GM18505 (cell line): ENCODE data around the gene CDH23.
"Not testable (repeated sequence)": the region's sequence is repeated elsewhere in the genome, so short reads cannot be mapped to it uniquely, and the experiment has no call there.

Experiments used
- ATAC-seq: cut with Tn5 transposase; IDR thresholded peaks from one replicate; pipeline ENCODE4 v1.9.1; 2021; ENCODE audit not compliant: unreplicated experiment
- POLR2A ChIP-seq: IDR thresholded peaks from 4 replicates; pipeline ENCODE4 v1.6.1; 2011; ENCODE audit warnings: borderline replicate concordance; ENCODE audit not compliant: insufficient read depth, insufficient read length; ENCODE audit errors: extremely low read depth

CDH23 gene

DNA sequence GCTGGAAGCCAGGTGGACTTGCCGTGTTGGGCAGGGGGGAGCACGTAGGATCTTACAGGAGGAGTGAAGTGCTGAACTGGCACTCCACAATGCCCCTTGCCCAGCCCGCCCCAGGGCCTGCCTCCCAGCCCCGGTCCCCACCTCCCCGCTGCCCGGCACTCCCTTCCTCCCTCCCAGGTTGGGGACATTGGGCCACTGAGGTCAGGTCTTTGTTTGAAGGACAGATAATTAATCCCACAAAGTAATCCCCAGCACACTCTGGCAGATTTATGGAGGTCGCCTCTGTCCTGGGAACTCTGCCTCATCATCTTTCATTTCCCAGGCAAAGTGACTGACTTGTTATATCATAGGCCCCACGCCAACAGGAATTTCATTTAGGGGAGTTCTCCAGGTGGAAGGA is 200.0 kb downstream of the CDH23 start:
- no peak for ATAC-seq
- TF ChIP-seq POLR2A = no peak

DNA sequence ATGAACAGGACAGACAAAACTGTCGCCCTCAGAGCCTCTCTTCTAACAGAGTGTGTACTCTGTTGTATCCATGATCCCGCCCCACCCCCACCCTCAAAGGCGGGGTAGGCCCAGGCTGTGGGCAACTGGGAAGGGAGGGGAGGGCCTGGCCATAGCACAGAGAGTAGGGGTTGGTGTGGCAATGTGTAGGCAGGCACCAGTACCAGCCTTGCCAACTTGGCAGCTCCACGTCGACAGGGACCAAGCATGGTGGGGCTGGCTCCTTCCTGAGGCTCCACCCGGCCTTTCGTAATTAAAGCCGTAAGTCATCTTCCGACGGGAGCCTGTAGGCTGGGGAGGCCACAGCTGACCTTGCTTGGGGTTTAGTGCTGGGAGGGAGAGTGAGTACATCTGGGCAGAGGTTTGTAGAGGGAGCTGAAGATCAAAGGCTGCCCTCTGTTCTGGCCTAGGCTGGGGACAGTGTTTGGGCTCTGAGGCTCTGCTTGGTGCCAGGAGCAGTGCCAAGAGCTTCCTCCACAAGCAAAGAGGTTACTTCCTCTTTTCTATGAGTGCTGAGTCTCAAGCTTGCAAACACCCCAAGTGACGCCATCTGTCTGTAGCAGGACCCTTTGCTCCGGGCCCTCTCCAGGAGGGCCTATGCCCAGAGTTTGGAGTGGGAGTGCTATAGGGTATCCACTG is 201.2 kb downstream of the CDH23 start:
- TF ChIP-seq POLR2A = no peak
- no peak for ATAC-seq

DNA sequence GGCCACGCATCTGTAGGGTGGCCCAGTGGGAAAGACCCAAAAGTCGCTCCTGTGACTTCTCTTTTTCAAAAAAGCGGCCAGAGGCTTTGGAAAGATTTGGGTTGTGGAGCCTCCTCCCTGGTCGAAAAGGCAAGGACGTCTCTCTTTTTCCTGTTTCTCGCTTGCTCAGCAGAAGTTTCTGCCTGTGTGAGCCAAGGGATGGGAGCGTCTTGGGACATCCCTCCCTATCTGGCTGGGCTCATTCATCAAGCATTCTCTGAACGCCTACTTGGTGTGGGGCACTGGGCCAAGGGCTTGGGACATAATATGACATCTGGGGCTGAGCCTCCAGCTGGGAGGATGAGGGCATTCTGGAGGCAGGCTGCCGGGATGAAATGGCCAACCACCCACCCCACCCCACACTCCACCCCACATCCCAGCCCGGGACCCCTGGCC is 201.9 kb downstream of the CDH23 start:
- no peak for ATAC-seq

DNA sequence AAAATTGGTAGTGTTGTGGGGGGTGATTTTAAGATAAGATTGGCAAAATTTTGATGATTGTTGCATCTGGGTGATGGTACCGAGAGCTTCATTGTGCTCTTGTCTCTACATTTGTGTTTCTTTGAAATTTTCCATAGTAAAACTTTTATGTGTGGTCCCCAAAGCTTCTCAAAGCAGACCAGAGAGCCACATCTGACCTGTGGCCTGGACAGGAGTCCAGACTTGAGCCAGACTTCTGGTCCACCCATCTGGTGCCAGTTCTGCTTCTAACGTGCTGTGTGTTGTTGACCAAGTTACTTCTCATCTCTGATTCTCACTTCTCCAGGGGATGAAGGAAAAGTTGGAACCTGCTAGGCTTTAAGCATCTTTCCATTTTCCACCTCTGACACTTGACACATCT is 202.8 kb downstream of the CDH23 start:
- no peak for ATAC-seq

More for the DNA sequence above, 201.9 kb downstream of the CDH23 start:
- TF ChIP-seq POLR2A = no peak

DNA sequence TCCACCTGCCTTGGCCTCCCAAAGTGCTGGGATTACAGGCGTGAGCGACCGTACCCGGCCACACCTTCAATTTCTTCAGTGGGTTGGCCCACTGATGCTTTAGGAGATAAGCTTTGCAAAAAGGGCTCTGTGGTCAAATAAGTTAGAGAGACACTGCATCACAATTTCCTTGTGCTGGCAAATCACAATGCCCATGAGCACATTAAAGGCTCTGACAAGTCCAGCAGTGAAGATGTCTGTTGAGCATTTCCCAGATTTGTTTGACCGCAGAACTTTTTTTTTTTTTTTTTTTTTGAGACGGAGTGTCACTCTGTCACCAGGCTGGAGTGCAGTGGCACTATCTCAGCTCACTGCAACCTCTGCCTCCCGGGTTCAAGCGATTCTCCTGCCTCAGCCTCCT is 203.5 kb downstream of the CDH23 start:
- ATAC-seq = not testable (repeated sequence)

More for the DNA sequence above, 202.8 kb downstream of the CDH23 start:
- TF ChIP-seq POLR2A = no peak

DNA sequence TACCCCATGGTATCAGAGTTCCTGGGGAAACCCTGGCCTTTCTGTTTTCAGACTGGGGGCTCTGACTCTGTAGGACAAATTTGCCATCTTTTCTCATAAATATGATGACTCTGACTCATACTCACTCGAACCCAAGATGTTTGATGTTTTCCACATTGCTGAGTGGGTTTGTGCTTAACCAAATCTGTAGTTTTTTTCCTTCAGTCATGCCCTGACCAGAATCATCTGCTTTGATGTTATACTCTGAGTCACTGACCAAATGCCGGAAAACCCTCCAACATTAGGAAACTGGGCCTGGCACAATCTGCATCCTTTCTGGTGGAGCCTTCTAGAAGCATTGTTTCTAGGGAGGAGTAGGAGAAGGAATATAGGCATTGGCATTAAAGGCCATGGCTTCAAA is 204.1 kb downstream of the CDH23 start:
- ATAC-seq = no peak
- TF ChIP-seq POLR2A = no peak

DNA sequence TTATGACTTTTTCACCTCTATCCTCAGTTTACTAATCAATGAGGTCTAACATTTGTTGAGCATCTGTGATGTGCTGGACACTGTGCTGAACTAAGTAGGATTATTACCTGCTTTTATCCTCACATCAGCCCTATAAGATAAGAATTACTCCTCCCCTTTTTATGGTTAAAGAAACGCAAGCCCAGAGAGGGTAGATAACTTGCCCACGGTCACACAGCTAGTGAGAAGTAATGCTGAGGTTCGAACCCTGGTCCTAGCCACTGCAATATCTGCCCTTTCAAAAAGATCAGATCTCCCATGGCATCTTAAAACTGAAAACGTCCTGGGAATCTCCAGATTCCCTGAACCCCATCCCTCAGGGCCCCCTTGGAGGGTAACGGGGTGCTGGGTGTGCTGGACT is 204.6 kb downstream of the CDH23 start:
- ATAC-seq = no peak
- TF ChIP-seq POLR2A = no peak

DNA sequence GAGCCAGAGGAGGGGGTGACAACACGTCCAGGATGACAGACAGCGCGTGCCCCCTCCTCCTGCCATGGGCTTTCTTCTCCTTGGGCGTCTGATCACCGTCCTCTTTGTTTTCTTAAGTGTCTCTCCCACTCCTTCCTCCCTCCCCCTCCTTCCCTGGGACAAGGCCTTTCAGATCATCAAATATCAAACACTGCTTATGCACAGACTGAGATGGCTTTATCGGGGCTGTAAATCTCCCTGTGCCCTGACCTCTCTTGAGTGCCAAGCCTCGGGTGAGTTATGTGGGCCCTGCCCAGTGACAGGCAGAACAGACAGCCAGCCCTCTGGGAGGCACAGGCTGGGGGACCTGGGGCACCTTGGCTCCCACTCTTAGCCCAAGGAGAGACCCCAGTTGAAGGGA is 206.4 kb downstream of the CDH23 start:
- TF ChIP-seq POLR2A = no peak
- ATAC-seq = no peak

DNA sequence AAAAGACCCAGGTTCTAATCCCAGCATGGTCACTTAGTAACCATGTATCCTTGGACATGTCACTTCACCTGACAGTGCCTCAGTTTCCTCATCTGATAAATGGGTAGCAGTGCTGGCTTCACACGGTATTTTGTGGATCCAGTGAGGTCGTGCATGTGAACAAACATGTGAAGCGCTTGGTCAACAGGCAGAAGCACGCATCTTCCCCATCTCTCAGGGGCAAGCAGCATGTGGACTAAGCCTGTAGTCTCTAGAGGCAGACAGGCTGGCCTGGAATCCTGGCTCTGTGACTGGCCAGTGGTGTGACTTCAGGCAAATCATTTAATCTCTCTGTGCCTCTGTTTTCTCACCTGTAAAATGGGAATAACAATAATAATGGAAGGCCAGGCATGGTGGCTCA is 207.0 kb downstream of the CDH23 start:
- TF ChIP-seq POLR2A = no peak
- ATAC-seq = no peak

DNA sequence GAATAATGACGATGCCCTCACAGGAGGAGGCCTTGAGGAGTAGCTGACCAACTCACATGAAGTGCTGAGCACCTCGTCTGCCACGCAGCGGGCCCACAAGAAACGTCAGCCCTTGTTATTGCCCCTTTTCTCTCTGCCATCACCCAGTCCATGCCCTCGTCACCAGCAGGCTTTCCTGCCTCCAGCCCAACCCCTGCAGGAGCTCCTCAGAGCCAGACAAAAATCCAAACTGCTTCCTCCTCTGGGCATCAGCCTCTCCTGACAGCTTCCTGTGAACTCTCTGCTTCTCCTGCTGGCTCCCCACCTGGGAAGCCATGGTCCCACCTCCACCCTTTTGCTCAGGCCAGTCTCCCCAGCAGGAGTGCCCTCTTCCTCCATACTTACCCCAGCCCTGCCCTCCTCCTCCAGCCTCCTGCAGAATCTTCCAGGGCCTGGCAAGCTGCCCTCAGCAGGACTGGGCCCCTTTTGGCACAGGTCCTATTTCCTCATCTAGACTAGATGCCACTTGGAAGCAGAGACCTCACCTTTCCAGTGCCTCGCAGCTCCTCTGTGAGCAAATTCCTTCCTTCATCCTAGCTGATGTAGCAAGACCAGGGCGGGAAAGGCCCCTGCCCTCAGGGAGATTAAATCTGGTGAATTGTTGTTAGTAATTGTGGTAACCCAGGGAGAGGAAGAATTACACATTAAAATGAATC is 207.8 kb downstream of the CDH23 start:
- TF ChIP-seq POLR2A = no peak
- ATAC-seq = no peak

DNA sequence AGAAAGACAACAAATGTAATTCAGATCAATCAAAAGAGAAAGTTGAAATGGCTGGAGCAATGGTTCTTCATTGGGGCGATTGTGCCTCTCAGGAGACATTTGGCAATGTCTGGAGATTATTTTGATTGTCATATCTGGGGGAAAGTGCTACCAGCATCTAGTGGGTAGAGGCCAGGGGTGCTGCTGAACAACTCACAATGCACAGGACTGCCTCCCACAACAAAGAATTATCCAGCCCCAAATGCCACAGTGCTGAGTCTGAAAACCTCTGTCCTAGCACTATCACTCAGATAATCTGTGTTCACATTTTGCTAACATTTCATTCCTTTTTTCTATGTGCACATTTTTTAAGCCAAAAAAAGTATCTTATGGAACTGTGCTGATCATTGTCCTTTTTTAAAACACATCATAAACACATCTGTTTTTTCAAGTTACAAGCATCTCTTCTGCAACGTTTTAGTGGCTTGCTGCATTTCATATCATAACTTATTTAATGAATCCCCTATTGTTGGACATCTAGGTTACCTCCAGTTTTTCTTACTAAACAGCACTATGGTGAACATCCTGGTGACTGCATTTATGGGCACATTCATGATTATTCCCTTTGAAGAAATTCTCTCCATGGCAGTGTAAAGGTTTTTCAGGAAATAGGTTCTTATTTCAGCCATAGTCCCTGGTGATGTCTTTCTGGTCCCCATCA is 208.7 kb downstream of the CDH23 start:
- ATAC-seq = no peak
- no peak for TF ChIP-seq POLR2A

DNA sequence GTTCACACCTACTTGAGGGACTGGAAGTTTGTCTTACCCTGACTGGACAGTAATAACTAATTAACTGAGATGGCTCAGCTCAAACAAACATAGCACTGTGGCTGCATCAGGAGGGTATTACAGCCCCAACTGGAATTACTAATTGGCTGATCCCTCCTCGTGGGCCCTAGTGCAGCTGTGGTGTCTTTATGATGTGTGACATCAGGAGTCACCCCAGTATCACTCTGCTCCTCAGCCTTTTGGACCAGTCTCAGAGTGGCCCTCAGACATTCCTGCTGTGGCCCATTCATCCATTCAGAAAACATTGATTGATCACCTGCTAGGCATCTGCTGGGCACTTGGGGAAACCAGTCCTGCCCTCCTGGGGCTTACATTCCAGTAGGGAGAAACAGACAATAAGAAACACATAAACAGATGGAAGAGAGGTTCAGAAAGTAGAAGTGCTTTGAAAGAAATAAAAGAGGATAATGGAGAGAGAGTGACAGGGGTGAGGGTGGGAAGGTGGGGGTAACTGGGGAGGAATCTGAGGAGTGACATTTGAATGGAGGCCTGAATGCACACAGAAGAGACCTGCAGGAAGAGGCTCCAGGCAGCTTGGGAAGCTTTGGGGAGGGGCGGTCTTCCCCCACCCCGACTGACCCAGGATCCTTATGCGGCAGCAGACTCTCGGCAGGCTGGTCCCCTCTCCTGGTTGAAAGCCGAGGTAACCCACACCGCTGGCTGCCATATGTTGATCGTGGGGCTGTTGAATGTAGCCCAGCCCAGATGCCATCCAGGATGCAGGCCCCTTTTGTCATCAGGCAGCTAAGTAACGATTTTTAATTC is 209.7 kb downstream of the CDH23 start:
- ATAC-seq = no peak
- no peak for TF ChIP-seq POLR2A

DNA sequence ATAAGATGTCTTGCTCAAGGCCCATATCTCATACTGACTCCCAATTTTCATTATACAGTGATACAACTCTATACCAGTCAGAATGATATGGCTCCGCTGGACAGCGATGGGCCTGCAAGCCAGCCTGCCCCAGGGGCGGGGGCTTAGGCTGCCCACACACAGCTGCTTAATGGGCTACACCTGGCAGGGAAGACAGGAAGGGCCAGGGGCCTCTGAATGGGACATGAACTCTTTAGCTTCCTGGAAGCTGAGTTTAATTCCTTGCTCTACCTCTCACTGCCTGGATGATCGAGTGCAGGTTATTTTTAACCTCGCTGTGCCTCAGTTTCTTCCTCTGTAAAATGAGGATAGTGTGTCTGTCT is 210.3 kb downstream of the CDH23 start:
- no peak for ATAC-seq
- no peak for TF ChIP-seq POLR2A
